BE2C (cell line): ENCODE data around the gene KIAA1671.

ENCODE experiments used
- DNase-seq: peaks from one replicate; pipeline ENCODE4 v3.0.0-alpha.2; 2020
- H3K27me3 ChIP-seq: fragments of 250-450 bp; sonication (Bioruptor Pico); 2 replicates; pipeline ENCODE4 v1.5.1; 2020; ENCODE audit warnings: mild to moderate bottlenecking
- H3K36me3 ChIP-seq: fragments of 250-450 bp; sonication (Bioruptor Pico); 2 replicates; pipeline ENCODE4 v1.5.1; 2020; ENCODE audit warnings: mild to moderate bottlenecking
- H3K4me1 ChIP-seq: fragments of 250-450 bp; sonication (Bioruptor Pico); 2 replicates; pipeline ENCODE4 v1.5.1; 2020
- H3K4me3 ChIP-seq: 2 replicates; pipeline ENCODE4 v1.5.1; 2011; ENCODE audit warnings: low read depth, low read length
- H3K9me3 ChIP-seq: fragments of 250-450 bp; sonication (Bioruptor Pico); 2 replicates; pipeline ENCODE4 v1.5.1; 2020
- CTCF ChIP-seq: IDR thresholded peaks from 2 replicates; pipeline ENCODE4 v1.5.1; 2012; ENCODE audit warnings: mild to moderate bottlenecking, low read depth, low read length

KIAA1671 gene

GRCh38 chr22:25091458-25091857 lies 138.9 kb downstream of the KIAA1671 start:
- DNase-seq: no peak
- Histone ChIP-seq H3K9me3 (no peaks in the 10 kb centered on the region), H3K4me3 (no peak overlapping the region), H3K27me3 (no peaks in the 10 kb centered on the region), H3K4me1 (peaks cover 2% of the 10 kb centered on the region; the same call in 1 of the 2 replicates), H3K36me3 (no peaks in the 10 kb centered on the region)
- TF ChIP-seq CTCF: no peak

- Histone ChIP-seq H3K4me3 (no peak overlapping the region), H3K27me3 (no peaks in the 10 kb centered on the region), H3K9me3 (no peaks in the 10 kb centered on the region), H3K4me1 (no peaks in the 10 kb centered on the region), H3K36me3 (no peaks in the 10 kb centered on the region)
- TF ChIP-seq CTCF: no peak
- no peak for DNase-seq
These were observed 139.6 kb downstream of the KIAA1671 start for GRCh38 chr22:25092119-25092518.

GRCh38 chr22:25094579-25094978 lies 142.1 kb downstream of the KIAA1671 start:
- no peak for DNase-seq
- Histone ChIP-seq H3K36me3 (no peaks in the 10 kb centered on the region), H3K27me3 (no peaks in the 10 kb centered on the region), H3K9me3 (no peaks in the 10 kb centered on the region), H3K4me3 (no peak overlapping the region), H3K4me1 (no peaks in the 10 kb centered on the region)
- no peak for TF ChIP-seq CTCF

GRCh38 chr22:25095869-25096268 lies 143.4 kb downstream of the KIAA1671 start:
- no peak for TF ChIP-seq CTCF
- H3K36me3 ChIP-seq: no peaks in the 10 kb centered on the region
- H3K9me3 ChIP-seq: no peaks in the 10 kb centered on the region
- H3K4me1 ChIP-seq: no peaks in the 10 kb centered on the region
- H3K27me3 ChIP-seq: no peaks in the 10 kb centered on the region
- no peak overlapping the region for H3K4me3 ChIP-seq
- DNase-seq: no peak

- no peaks in the 10 kb centered on the region for H3K4me1 ChIP-seq
- no peaks in the 10 kb centered on the region for H3K9me3 ChIP-seq
- H3K27me3 ChIP-seq: no peaks in the 10 kb centered on the region
- H3K4me3 ChIP-seq: no peak overlapping the region
- no peak for DNase-seq
- H3K36me3 ChIP-seq: no peaks in the 10 kb centered on the region
- TF ChIP-seq CTCF: no peak
These were observed 144.3 kb downstream of the KIAA1671 start for GRCh38 chr22:25096638-25097405.

- Histone ChIP-seq H3K9me3 (no peaks in the 10 kb centered on the region), H3K27me3 (no peaks in the 10 kb centered on the region), H3K4me3 (no peak overlapping the region), H3K36me3 (no peaks in the 10 kb centered on the region), H3K4me1 (no peaks in the 10 kb centered on the region)
- DNase-seq: no peak
- TF ChIP-seq CTCF: no peak
These were observed 146.0 kb downstream of the KIAA1671 start for GRCh38 chr22:25098445-25099081.
